Measurements from ENCODE around the gene GRHPR.

GRHPR gene

GRCh38 chr9:37383393-37383792 lies 39.1 kb upstream of the GRHPR start:
- DNase-seq (ENCODE audit: low read depth) = no peak
- TF ChIP-seq MYC (IDR thresholded peaks at IDR 0.05; ENCODE audit: low read depth, low read length) = no peak
- no peak for TF ChIP-seq CTCF (IDR thresholded peaks at IDR 0.05; ENCODE audit: low read depth, low read length)
- TF ChIP-seq POLR2A (IDR thresholded peaks at IDR 0.05; ENCODE audit: extremely low read depth, insufficient read length) = no peak
- no peak for TF ChIP-seq MAX (IDR thresholded peaks at IDR 0.05; ENCODE audit: low read depth, low read length)
- no peak overlapping the region for H3K4me3 ChIP-seq (ENCODE audit: low read depth, low read length)

GRCh38 chr9:37383876-37384746 lies 38.4 kb upstream of the GRHPR start:
- TF ChIP-seq CTCF (IDR thresholded peaks at IDR 0.05; ENCODE audit: low read depth, low read length) (no peak), MAX (IDR thresholded peaks at IDR 0.05; ENCODE audit: low read depth, low read length) (no peak), POLR2A (IDR thresholded peaks at IDR 0.05; ENCODE audit: extremely low read depth, insufficient read length) (no peak), MYC (IDR thresholded peaks at IDR 0.05; ENCODE audit: low read depth, low read length) (no peak)
- H3K4me3 ChIP-seq (ENCODE audit: low read depth, low read length) = no peak overlapping the region
- no peak for DNase-seq (ENCODE audit: low read depth)

- no peak for TF ChIP-seq MAX (IDR thresholded peaks at IDR 0.05; ENCODE audit: low read depth, low read length)
- no peak for TF ChIP-seq CTCF (IDR thresholded peaks at IDR 0.05; ENCODE audit: low read depth, low read length)
- TF ChIP-seq MYC (IDR thresholded peaks at IDR 0.05; ENCODE audit: low read depth, low read length) = no peak
- no peak for TF ChIP-seq POLR2A (IDR thresholded peaks at IDR 0.05; ENCODE audit: extremely low read depth, insufficient read length)
- no peak overlapping the region for H3K4me3 ChIP-seq (ENCODE audit: low read depth, low read length)
- no peak for DNase-seq (ENCODE audit: low read depth)
Observed at GRCh38 chr9:37385286-37385685, 37.2 kb upstream of the GRHPR start.

GRCh38 chr9:37386988-37387387 lies 35.5 kb upstream of the GRHPR start:
- no peak overlapping the region for H3K4me3 ChIP-seq (ENCODE audit: low read depth, low read length)
- TF ChIP-seq CTCF (IDR thresholded peaks at IDR 0.05; ENCODE audit: low read depth, low read length) = no peak
- TF ChIP-seq MAX (IDR thresholded peaks at IDR 0.05; ENCODE audit: low read depth, low read length) = no peak
- no peak for TF ChIP-seq POLR2A (IDR thresholded peaks at IDR 0.05; ENCODE audit: extremely low read depth, insufficient read length)
- TF ChIP-seq MYC (IDR thresholded peaks at IDR 0.05; ENCODE audit: low read depth, low read length) = no peak
- no peak for DNase-seq (ENCODE audit: low read depth)

GRCh38 chr9:37390759-37391158 lies 31.7 kb upstream of the GRHPR start:
- peak; percentile 15 for DNase-seq (ENCODE audit: low read depth)
- no peak overlapping the region for H3K4me3 ChIP-seq (ENCODE audit: low read depth, low read length)
- TF ChIP-seq CTCF (IDR thresholded peaks at IDR 0.05; ENCODE audit: low read depth, low read length) (peak; percentile 14), POLR2A (IDR thresholded peaks at IDR 0.05; ENCODE audit: extremely low read depth, insufficient read length) (no peak)
